Stimulated activated CD4-positive, alpha-beta T cell treated with anti-CD3 and anti-CD28 coated beads, Interleukin-4, amount 100 ng/mL, for 48 hours (primary cell): ENCODE data around the gene ZNF223.
A peak's percentile ranks its signal among the peaks of the same experiment; 100 is the strongest.

Source experiments
- DNase-seq, 2 donors: peaks; one replicate each; pipeline ENCODE4 v3.0.0-alpha.2; 2020; ENCODE audit warnings: low read depth in 2 of 2

Gene ZNF223

DNA sequence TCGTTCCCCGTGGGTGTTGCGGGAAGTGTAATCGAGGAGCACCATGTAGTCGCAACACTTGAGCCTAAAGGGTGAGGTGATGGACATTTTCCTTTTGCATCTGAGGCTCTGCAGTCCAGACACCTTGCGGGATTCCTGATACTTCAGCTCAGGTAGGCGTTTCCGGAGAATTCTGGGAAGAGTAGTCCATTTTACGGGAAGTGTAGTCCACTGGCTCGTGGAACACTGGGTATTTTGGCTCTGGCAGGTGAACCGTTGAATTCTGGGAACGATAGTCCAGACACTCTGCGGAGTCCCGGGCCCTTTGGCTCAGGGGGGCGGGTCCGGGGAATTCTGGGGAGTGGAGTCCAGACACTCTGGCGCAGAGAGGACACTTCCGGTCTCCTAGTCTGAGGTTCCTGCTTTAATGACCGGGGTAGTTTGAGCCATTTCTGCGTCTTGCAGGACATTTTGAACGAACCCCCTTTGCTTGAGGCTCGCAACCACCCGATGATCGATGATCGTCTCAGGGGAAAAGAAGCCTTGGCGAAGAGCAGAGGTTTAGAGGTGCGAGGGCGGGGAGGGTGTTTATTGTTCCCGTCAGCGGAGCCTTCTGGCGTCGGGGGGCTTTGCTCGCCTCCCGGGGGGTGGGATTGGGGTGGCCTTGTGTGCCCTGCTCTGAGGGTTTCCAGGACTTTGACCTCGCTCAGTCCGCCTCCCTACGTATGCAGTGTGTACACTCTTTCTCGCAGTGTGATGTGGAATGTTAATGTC is at the start of gene ZNF223:
Gene ZNF223, plus strand, starts transcription at position 387 of the 753 bp plus-strand sequence. CDS start 3,141 bp downstream, outside the sequence.
- DNase-seq, result peak; percentile 43 to 55

DNA sequence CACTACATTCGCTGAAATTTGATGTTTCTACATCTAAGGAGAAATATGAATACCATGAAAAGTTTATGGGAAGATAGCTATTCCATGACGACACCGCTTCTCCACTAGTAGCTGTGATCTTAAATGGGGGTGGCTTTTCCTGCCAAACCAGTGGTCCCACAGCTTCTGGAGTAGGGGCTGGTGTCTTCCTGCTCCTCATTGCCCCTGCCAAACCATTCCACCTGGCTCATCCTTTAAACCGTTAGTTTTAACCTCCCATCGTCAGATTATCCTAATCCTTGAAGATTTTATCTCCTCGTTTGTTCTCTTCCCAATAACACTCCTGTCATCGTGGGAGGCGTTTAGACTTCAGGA is 49.6 kb upstream of the ZNF223 start:
- no peak for DNase-seq

DNA sequence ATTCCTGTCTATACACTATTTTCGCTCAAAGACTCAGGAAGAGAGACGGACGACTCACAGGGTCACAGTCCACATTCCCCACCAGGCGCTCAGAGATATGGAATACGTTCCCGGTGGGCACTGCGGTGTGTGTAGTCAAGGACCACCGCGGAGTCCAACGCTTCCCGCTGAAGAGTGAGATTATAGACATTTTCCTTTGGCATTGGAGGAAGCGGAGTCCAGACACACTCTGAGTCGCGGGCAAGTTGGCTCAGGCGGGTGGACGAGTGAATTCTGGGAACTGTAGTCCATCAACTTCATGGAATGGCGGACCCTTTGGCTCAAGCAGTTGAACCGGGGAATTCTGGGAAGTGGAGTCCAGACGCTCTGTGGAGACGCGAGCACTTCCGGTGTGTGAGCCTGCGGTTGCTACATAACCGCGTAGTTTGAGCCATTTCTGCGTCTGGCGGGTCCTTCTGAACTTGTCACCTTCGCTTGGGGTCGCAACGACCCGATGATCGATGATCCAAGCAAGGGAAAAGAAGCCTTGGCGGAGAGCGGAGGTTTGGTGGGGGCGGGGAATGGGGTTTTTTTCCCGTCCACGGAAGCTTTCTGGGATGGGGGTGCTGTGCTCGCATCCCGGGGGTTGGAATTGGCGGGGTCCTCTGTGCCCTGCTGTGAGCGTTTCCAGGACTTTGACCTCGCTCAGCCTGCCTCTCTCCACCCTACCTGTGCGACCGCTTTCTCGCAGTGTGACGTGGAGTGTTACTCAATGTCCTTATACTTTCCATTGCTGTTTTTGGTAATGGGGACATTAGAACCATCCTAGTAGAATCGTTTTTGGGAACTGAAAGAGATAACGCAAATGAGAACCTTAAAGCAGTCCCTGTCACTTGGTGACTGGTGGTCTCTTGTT is 49.0 kb upstream of the ZNF223 start, which contains the start of gene ZNF230:
Gene ZNF230, plus strand, starts transcription at position 392 of the 895 bp plus-strand sequence. CDS start 4,122 bp downstream, outside the sequence.
- DNase-seq, result peak; percentile 58 to 76

DNA sequence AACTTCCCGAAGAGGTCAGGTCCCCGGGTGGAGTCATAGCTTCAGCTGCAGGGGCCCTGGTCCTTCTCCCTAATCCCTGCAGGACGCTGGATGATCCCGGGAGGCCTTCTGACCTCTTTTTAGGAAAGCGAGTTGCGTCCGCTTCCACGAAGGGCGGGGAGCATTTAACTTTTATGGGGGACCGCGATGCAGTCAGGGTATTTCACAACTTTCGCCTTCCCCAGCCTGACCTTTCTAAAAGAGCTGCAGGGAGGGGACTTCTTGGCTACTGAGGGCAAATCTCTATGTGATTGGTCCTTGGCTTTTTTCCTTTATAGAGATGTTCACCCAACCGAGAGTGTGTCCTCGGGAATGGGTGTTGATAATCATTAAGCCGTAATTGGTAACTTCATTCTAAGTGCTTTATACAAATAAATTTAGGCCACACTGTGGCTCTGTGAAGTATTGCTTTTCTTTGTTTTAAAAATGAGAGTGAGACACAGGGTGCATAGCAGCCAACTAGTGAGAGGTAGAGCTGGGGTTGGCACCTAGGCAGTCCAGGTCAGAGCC is 48.3 kb upstream of the ZNF223 start:
- DNase-seq, result no peak

DNA sequence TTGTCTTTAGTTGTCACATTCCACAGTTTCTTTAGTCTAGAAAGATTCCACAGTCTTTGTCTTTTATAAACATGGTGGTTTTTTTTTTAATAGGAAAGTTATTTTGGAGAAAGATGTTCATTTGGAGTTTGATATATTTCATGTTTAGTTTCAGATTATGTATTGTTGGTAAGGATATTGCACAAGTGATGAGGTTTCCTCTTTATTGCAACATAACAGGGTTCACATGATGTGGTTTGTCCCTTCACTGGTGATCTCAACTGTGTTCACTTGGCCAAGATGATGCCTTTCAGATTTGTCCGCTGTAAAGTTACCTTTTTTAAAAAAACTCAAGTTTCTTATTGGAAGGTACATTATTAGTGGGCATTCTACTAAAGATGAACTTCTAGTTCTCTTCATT is 45.9 kb upstream of the ZNF223 start:
- DNase-seq, result no peak

DNA sequence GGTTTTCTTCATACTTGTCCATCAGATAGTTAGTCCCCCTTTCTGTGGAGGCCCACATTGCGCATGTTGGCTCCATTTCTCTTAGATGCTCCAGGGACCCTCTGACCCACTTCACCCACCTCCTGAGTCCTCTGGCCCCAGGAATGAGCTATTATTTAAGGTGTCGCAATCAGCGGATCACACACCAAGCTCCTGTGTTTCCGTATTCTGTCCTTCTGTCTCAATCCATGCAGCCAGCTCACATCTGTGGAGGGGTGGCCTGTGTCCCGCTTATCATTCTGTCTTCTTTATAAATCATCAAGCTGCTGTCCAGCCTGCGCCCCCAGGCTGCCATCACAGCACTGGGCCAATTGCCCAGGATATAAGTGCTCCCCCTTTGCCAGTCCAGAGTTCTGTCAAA is 44.4 kb upstream of the ZNF223 start:
- DNase-seq, result no peak

DNA sequence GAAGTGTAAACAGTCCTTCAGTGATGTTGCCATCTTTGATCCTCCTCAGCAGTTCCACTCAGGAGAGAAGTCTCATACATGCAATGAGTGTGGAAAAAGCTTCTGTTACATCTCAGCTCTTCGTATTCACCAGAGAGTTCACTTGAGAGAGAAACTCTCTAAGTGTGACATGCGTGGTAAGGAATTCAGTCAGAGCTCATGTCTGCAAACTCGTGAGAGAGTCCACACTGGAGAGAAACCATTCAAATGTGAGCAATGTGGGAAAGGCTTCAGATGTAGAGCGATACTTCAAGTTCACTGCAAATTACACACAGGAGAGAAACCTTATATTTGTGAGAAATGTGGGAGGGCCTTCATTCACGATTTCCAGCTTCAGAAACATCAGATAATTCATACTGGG is 41.4 kb upstream of the ZNF223 start:
- no peak for DNase-seq

DNA sequence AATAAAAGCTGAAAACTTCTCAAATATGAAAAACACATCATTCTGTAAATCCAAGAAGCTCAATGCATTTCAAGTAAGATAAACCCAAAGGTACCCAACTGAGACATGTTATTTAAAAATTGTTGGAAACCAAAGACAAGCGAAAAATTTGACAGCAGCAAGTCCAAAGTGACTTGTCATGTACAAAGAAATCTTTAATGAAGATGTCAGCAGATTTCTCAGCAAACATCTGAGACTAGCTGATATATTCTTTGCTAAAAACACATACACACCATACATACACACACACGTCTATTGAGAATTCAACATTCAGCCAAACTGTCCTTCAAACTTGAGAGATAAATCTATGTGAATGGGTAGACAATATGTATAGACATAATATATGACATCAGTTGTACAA is 32.3 kb upstream of the ZNF223 start:
- DNase-seq, result no peak

DNA sequence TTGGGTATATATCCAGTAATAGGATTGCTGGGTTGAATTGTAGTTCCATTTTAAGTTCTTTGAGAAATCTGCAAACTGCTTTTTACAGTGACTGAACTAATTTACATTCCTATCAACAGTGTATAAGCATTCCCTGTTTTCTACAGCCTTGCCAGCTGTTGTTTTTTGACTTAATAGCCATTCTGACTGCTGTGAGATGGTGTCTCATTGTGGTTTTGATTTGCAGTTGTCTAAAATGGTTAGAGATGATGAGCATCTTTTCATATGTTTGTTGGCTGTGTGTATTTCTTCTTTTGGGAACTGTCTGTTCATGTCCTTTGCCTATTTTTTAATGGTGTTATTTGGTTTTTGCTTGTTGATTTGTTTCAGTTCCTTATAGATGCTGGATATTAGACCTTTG is 30.6 kb upstream of the ZNF223 start:
- DNase-seq, result no peak

DNA sequence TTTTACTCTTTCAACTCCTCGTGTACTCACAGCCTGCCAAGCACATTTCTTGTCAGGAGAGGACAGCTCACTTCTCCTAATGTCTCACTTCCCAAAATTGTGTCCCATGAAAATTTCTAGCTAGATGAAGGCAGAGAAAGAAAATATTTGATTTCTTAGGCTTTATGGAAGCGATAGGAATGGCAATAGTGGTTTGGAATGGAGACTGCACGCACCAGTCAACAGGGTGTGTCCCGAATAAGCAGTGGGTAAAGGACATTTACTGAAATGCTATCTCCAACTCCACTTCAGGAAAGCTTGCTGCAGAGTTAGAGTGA is 27.0 kb upstream of the ZNF223 start:
- DNase-seq, result no peak

DNA sequence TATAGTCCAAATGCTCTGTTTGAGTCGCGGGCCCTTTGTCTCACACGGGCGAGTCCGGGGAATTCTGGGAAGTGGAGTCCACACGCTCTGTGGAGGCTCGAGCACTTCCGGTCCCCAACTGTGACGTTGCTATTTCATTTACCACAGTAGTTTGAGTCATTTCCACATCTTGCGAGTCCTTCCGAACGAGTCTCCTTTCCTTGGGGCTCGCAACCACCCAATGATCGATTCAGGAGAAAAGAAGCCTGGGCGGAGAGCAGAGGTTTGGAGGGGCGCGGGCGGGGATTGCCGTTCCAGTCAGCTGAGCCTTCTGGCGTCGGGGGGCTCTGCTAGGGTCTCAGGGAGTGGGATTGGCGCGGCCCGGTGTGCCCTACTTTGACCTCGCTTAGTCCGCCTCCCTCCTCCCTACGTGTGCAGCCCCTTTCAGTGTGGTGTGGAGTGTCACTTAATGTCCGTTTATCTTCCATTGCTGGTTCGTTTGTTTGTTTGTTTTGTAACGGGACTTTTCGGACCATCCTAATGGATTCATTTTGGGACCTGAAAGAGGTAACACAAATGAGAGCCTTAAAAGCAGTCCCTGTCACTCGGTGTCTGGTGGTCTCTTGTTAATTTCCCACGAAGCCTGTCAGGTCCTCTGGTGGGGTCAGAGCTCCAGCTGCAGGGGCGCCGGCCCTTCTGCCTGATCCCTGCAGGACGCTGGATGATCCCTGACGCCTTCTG is 26.5 kb upstream of the ZNF223 start, which contains the start of gene ZNF222:
Gene ZNF222, plus strand, starts transcription at position 163 of the 720 bp plus-strand sequence. Its CDS starts 58 bp downstream, at position 221.
- peak; percentile 59 to 78 for DNase-seq

DNA sequence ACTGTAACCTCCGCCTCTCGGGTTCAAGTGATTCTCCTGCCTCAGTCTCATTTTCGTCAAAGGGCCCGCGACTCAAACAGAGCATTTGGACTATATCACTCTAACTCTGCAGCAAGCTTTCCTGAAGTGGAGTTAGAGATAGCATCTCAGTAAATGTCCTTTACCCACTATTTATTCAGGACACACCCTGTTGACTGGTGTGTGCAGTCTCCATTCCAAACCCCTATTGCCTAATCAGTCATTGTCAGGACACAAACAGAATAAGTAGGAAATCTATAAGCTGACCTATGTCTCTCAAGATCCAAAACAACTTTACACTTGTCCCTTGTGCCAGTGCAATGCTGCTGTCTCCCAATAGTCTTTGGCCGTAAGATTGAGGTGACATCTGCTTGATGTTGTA is 25.2 kb upstream of the ZNF223 start:
- no peak for DNase-seq

DNA sequence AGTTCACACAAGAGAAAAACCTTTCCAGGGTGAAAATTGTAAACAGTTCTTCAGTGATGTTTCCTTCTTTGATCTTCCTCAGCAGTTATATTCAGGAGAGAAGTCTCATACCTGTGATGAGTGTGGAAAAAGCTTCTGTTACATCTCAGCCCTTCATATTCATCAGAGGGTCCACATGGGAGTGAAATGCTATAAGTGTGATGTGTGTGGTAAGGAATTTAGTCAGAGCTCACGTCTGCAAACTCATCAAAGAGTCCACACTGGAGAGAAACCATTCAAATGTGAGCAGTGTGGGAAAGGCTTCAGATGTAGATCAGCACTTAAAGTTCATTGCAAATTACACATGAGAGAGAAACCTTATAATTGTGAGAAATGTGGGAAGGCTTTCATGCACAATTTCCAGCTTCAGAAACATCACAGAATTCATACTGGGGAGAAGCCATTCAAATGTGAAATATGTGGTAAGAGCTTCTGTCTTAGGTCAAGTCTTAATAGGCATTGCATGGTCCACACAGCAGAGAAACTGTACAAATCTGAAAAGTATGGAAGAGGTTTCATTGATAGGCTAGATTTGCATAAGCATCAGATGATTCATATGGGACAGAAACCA is 19.7 kb upstream of the ZNF223 start:
- no peak for DNase-seq

DNA sequence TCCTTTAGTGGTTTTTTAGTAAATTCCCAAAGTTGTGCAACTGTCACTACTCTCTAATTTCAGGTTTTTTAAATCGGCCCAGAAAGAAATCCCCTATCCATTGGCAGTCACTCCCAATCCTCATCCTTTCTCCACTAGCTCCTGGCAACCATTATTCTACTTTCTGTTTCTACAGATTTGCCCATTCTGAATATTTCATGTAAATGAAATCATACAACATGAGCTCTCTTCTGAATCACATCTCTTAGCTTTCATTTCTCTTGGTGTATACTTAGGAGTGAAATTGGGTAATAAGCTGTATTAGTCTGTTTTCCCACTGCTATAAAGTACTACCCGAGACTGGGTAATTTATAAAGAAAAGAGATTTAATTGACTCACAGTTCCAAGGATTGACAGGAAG is 9.7 kb upstream of the ZNF223 start:
- DNase-seq, result no peak

DNA sequence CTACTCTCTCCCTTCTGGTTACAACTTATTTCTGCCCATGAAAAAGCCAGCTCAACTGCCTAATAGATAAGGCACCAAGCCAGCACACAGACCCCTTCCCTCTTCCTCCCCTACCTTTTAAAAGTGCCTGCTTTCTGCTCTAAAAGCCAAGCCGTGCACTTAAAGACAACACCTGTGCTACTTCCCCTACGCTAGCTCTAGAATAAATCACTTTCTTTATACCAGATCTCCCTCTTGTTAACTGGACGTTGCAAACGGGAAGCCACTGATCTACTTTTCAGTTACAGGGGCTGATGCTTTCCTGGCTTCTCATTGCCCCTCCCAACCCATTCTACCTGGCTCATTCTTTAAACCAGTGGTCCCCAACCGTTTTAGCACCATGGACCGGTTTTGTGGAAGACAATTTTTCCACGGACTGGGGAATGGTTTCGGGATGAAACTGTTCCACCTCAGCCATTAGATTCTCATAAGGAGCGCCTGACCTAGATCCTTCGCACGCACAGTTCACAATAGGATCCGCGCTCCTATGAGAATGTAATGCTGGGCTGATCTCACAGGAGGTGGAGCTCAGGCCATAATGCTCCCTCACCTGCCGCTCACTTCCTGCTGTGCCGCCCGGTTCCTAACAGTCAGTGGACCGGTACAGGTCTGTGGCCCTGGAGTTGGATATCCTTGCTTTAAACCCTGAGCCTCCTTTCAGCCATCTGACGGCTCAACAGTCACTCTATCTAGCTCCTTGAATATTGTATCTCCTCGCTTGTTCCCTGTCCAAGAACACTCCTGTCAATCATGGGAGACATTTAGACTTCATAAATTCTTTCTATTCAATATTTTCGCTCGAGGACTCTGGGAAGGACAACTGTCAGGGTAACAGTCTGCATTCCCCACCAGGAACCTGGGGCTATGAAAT is 841 bp upstream of the ZNF223 start:
- no peak for DNase-seq

DNA sequence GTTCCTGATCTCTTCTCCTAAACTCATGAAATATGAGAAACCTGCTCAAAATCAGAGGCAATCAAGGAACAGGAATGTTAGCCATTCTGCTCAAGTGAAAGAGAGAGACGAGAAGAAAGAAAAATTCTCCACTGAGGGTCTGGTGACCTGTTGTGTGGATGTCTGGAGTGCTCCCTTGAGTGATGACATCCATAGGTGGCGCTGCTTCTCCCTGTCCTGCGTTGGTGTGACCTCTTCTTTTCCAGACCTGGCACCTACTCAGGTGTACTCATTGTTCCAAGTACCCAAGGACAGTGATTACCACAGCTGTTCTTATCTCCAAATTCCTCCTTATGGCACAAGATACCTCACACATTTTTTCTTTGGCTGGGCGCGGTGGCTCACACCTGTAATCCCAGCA is 4.0 kb downstream of the ZNF223 start:
- no peak for DNase-seq

DNA sequence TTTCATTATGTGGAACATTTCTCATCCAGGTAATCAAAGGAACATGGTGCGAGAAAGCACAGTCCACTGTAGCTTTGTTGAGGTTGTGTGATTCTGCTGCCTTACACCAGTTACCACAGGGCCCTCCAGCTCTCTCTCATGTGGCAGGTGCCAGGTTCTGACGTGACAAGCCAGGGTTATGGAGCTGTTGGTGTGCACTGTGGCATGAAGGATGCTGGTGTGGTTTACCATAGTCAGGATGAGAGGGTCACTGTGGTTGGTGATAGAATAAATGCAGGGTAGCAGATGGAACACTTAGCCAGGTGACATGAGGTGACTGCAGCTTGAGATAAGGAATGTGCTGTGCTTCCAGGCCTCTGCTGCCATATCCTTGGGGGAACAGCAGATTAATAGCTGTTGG is 7.4 kb downstream of the ZNF223 start:
- no peak for DNase-seq

DNA sequence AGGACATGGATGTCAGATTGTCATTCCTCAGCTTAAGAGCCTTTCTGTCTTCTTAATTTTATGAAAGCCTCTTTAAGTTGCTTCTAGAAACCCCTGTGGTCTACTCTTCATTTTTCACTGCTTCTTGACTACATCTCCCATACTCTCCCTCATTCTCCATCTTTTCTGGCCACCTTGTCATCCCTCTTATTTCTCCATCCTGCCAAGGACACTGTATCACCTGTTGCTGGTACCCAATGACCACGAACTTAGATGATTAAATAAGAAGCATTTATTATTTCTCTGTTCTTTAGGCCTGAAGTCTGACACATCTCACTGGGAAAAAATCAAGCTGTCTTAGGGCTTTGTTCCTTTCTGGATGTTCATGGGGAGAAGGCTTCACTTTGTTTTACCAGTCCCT is 9.2 kb downstream of the ZNF223 start:
- DNase-seq, result no peak

DNA sequence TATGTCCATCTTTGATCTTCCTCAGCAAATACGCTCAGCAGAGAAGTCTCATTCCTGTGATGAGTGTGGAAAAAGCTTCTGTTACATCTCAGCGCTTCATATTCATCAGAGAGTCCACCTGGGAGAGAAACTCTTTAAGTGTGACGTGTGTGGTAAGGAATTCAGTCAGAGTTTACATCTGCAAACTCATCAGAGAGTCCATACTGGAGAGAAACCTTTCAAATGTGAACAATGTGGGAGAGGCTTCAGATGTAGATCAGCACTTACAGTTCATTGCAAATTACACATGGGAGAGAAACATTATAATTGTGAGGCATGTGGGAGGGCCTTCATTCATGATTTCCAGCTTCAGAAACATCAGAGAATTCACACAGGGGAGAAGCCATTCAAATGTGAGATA is 14.5 kb downstream of the ZNF223 start:
- DNase-seq, result no peak

DNA sequence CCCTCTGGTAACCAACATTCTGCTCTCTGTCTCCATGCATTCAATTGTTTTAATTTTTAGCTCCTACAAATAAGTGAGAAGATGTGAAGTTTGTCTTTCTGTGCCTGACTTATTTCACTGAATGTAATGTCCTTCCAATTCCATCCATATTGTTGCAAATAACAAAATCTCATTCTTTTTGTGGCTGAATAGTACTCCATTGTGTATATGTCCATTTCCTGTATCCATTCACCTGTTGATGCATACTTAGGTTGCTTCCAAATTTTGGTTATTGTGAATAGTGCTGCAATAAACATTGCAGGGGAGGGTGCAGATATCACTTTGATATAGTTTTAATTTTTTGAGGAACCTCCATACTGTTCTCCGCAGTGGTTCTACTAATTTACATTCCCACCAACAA is 17.6 kb downstream of the ZNF223 start:
- DNase-seq, result no peak
